GM23338 (cell line): ENCODE data around the gene ITGA2. TPM values are rescaled to one million over a fixed set of nuclear protein-coding genes. Genes with fewer than 3 reads are reported as not detected.

ENCODE experiments used
- ATAC-seq: fragments of 200-7000 bp; cut with Tn5 transposase; 3 replicates; pipeline ENCODE4 v1.9.1; 2020
- DNase-seq: peaks from one replicate; pipeline ENCODE4 v3.0.0-alpha.2; 2015; ENCODE audit warnings: low spot score
- H2AFZ ChIP-seq: fragments of 200-600 bp; sonication (generic); 2 replicates; pipeline ENCODE4 v1.8.0; 2016; ENCODE audit warnings: antibody characterized with exemption, mild to moderate bottlenecking, moderate library complexity
- H3F3A ChIP-seq: fragments of 200-600 bp; sonication (generic); replicated peaks from 2 replicates; pipeline ENCODE4 v1.8.0; 2017; ENCODE audit warnings: antibody characterized with exemption, mixed run types, low read depth
- H3K27ac ChIP-seq: fragments of 200-600 bp; sonication (generic); 2 replicates; pipeline ENCODE4 v1.6.1; 2016; ENCODE audit warnings: low read depth
- H3K27me3 ChIP-seq: fragments of 200-600 bp; sonication (generic); 2 replicates; pipeline ENCODE4 v1.8.0; 2016; ENCODE audit warnings: mild to moderate bottlenecking, mixed run types, moderate library complexity; ENCODE audit not compliant: insufficient read depth
- H3K36me3 ChIP-seq: fragments of 200-600 bp; sonication (generic); 2 replicates; pipeline ENCODE4 v1.8.0; 2016; ENCODE audit warnings: mild to moderate bottlenecking; ENCODE audit not compliant: insufficient read depth
- H3K4me1 ChIP-seq: fragments of 200-600 bp; sonication (generic); 2 replicates; pipeline ENCODE4 v1.8.0; 2016; ENCODE audit warnings: mild to moderate bottlenecking, moderate library complexity; ENCODE audit not compliant: insufficient read depth
- H3K4me2 ChIP-seq: fragments of 200-600 bp; sonication (generic); 2 replicates; pipeline ENCODE4 v1.7.1; 2017; ENCODE audit warnings: mixed run types
- H3K4me3 ChIP-seq: fragments of 200-600 bp; sonication (generic); 2 replicates; pipeline ENCODE4 v1.6.1; 2016; ENCODE audit warnings: mixed run types
- H3K79me2 ChIP-seq: fragments of 200-600 bp; sonication (generic); replicated peaks from 2 replicates; pipeline ENCODE4 v1.8.0; 2017; ENCODE audit warnings: mild to moderate bottlenecking; ENCODE audit not compliant: insufficient read depth
- H3K9me2 ChIP-seq: fragments of 200-600 bp; sonication (generic); 2 replicates; pipeline ENCODE4 v1.8.0; 2017; ENCODE audit not compliant: insufficient read depth
- H4K20me1 ChIP-seq: fragments of 200-600 bp; sonication (generic); replicated peaks from 2 replicates; pipeline ENCODE4 v1.8.0; 2017; ENCODE audit warnings: mild to moderate bottlenecking; ENCODE audit not compliant: insufficient read depth
- H3K27ac Mint-ChIP-seq: 2 replicates; pipeline ENCODE4 v1.8.0; 2020; ENCODE audit warnings: inconsistent platforms, mild to moderate bottlenecking, moderate library complexity, mixed read lengths
- H3K27me3 Mint-ChIP-seq: 3 replicates; pipeline ENCODE4 v1.8.0; 2022; ENCODE audit warnings: low read depth, mild to moderate bottlenecking, moderate library complexity, mixed read lengths, inconsistent platforms; ENCODE audit not compliant: insufficient read depth, poor library complexity
- H3K36me3 Mint-ChIP-seq: 3 replicates; pipeline ENCODE4 v1.8.0; 2021; ENCODE audit warnings: low read depth, mild to moderate bottlenecking, inconsistent platforms, moderate library complexity, mixed read lengths
- H3K4me1 Mint-ChIP-seq: 3 replicates; pipeline ENCODE4 v1.8.0; 2020; ENCODE audit warnings: mild to moderate bottlenecking, inconsistent platforms, mixed read lengths
- H3K4me3 Mint-ChIP-seq: 3 replicates; pipeline ENCODE4 v1.8.0; 2021; ENCODE audit warnings: moderate library complexity, mild to moderate bottlenecking, inconsistent platforms, mixed read lengths
- H3K9me3 Mint-ChIP-seq: 3 replicates; pipeline ENCODE4 v1.8.0; 2020; ENCODE audit warnings: moderate library complexity, mild to moderate bottlenecking, inconsistent platforms, mixed read lengths
- CREB1 ChIP-seq: fragments of 250-450 bp; sonication (Bioruptor Pico); IDR thresholded peaks from 2 replicates; pipeline ENCODE4 v1.5.0; 2020; ENCODE audit warnings: low read depth, mild to moderate bottlenecking, moderate library complexity
- EZH2 ChIP-seq: fragments of 200-600 bp; sonication (generic); IDR thresholded peaks from one replicate; pipeline ENCODE4 v1.8.0; 2017; ENCODE audit warnings: antibody characterized with exemption, mild to moderate bottlenecking, low read depth; ENCODE audit not compliant: unreplicated experiment
- EZH2phosphoT487 ChIP-seq: fragments of 200-600 bp; sonication (generic); IDR thresholded peaks from one replicate; pipeline ENCODE4 v1.8.1; 2018; ENCODE audit warnings: antibody characterized with exemption; ENCODE audit not compliant: unreplicated experiment
- JUNB ChIP-seq: IDR thresholded peaks from one replicate; pipeline ENCODE4 v1.6.1; 2016; ENCODE audit warnings: antibody characterized with exemption; ENCODE audit not compliant: unreplicated experiment
- POLR2AphosphoS5 ChIP-seq: IDR thresholded peaks from 2 replicates; pipeline ENCODE4 v1.6.1; 2016; ENCODE audit warnings: antibody characterized with exemption, low read depth
- STAT1 ChIP-seq: IDR thresholded peaks from one replicate; pipeline ENCODE4 v1.6.1; 2016; ENCODE audit warnings: antibody characterized with exemption; ENCODE audit not compliant: unreplicated experiment
- ZNF114 ChIP-seq: fragments of 250-450 bp; sonication (Bioruptor Pico); IDR thresholded peaks from 2 replicates; pipeline ENCODE4 v1.5.0; 2020; ENCODE audit warnings: mild to moderate bottlenecking, moderate library complexity
- ZNF331 ChIP-seq: fragments of 250-450 bp; sonication (Bioruptor Pico); IDR thresholded peaks from 2 replicates; pipeline ENCODE4 v1.5.0; 2020; ENCODE audit warnings: low read depth, mild to moderate bottlenecking, moderate library complexity
- polyA plus RNA-seq: library from polyadenylated mRNA; unstranded; fragments of >200 nt; fragmentation: Nextera tagmentation; extraction: Ambion mirVana; gene quantifications from 2 replicates; pipeline ENCODE4 v1.2.1, GENCODE V29; 2016
- total RNA-seq: library from RNA; depleted of rRNA; stranded (reverse); fragments of >200 nt; shearing (Covaris generic); gene quantifications from 2 replicates; pipeline ENCODE4 v1.2.3, GENCODE V29; 2014
- TF ChIP-seq, protein P1 (sequence below): fragments of 250-450 bp; sonication (Bioruptor Pico); IDR thresholded peaks from 2 replicates; pipeline ENCODE4 v1.5.0; 2020; ENCODE audit warnings: mild to moderate bottlenecking, moderate library complexity
- TF ChIP-seq, protein P2 (sequence below), 2 experiments: fragments of 200-600 bp in 1 of 2; sonication (generic) in 1 of 2; conservative IDR thresholded peaks; 2 replicates each; pipeline versions ENCODE4 v1.5.1 to v1.6.1; 2016 to 2017; ENCODE audit warnings: antibody characterized with exemption in 2 of 2, low read depth in 2 of 2, mild to moderate bottlenecking in 2 of 2, moderate library complexity in 1 of 2
- TF ChIP-seq, protein P3 (sequence below): IDR thresholded peaks from 2 replicates; pipeline ENCODE4 v1.6.1; 2016; ENCODE audit warnings: antibody characterized with exemption

Gene ITGA2
- total and polyA plus RNA-seq, 2 experiments from 2014 or later, result 2.6 to 7.1 TPM

DNA sequence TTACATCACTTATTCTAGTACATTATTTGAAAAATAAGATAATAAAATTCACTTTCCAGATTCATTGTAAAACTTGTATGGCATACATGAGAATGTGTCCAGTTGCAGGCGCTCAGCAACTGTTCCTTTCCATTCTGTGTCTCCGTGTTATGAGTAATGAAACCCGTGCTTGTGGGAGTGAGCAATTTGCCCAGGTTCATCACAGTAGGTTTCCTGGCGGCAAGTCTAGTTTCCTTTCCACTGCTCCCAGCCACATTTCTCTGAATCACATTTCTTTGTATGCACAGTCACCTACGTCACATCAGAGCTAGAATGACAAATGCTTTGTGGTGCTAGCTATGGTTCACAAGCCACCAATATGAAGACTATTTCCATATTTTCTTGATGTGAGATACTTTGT lies 80.5 kb downstream of the ITGA2 start:
- no peaks in the 10 kb centered on the region for H3K27me3 Mint-ChIP-seq
- H3K27ac Mint-ChIP-seq, result no peak overlapping the region
- Histone ChIP-seq H3K79me2 (no peaks in the 10 kb centered on the region), H3K27me3 (no peaks in the 10 kb centered on the region), H3K27ac (no peak overlapping the region), H3K4me2 (no peak overlapping the region), H2AFZ (no peak overlapping the region), H3K4me3 (no peak overlapping the region), H3F3A (no peaks in the 10 kb centered on the region), H3K36me3 (no peaks in the 10 kb centered on the region), H3K9me2 (no peaks in the 10 kb centered on the region), H3K4me1 (no peaks in the 10 kb centered on the region), H4K20me1 (no peaks in the 10 kb centered on the region)
- DNase-seq (no peak), ATAC-seq (no peak)
- H3K4me1 Mint-ChIP-seq, result no peaks in the 10 kb centered on the region
- no peaks in the 10 kb centered on the region for H3K9me3 Mint-ChIP-seq
- no peak overlapping the region for H3K4me3 Mint-ChIP-seq
- H3K36me3 Mint-ChIP-seq, result no peaks in the 10 kb centered on the region
- TF ChIP-seq EZH2phosphoT487 (no peak), JUNB (no peak), CREB1 (CRISPR knock-in tag) (no peak), EZH2 (no peak), ZNF114 (CRISPR knock-in tag) (no peak), STAT1 (no peak), ZNF331 (CRISPR knock-in tag) (no peak), POLR2AphosphoS5 (no peak)
- TF ChIP-seq, protein P1, sequence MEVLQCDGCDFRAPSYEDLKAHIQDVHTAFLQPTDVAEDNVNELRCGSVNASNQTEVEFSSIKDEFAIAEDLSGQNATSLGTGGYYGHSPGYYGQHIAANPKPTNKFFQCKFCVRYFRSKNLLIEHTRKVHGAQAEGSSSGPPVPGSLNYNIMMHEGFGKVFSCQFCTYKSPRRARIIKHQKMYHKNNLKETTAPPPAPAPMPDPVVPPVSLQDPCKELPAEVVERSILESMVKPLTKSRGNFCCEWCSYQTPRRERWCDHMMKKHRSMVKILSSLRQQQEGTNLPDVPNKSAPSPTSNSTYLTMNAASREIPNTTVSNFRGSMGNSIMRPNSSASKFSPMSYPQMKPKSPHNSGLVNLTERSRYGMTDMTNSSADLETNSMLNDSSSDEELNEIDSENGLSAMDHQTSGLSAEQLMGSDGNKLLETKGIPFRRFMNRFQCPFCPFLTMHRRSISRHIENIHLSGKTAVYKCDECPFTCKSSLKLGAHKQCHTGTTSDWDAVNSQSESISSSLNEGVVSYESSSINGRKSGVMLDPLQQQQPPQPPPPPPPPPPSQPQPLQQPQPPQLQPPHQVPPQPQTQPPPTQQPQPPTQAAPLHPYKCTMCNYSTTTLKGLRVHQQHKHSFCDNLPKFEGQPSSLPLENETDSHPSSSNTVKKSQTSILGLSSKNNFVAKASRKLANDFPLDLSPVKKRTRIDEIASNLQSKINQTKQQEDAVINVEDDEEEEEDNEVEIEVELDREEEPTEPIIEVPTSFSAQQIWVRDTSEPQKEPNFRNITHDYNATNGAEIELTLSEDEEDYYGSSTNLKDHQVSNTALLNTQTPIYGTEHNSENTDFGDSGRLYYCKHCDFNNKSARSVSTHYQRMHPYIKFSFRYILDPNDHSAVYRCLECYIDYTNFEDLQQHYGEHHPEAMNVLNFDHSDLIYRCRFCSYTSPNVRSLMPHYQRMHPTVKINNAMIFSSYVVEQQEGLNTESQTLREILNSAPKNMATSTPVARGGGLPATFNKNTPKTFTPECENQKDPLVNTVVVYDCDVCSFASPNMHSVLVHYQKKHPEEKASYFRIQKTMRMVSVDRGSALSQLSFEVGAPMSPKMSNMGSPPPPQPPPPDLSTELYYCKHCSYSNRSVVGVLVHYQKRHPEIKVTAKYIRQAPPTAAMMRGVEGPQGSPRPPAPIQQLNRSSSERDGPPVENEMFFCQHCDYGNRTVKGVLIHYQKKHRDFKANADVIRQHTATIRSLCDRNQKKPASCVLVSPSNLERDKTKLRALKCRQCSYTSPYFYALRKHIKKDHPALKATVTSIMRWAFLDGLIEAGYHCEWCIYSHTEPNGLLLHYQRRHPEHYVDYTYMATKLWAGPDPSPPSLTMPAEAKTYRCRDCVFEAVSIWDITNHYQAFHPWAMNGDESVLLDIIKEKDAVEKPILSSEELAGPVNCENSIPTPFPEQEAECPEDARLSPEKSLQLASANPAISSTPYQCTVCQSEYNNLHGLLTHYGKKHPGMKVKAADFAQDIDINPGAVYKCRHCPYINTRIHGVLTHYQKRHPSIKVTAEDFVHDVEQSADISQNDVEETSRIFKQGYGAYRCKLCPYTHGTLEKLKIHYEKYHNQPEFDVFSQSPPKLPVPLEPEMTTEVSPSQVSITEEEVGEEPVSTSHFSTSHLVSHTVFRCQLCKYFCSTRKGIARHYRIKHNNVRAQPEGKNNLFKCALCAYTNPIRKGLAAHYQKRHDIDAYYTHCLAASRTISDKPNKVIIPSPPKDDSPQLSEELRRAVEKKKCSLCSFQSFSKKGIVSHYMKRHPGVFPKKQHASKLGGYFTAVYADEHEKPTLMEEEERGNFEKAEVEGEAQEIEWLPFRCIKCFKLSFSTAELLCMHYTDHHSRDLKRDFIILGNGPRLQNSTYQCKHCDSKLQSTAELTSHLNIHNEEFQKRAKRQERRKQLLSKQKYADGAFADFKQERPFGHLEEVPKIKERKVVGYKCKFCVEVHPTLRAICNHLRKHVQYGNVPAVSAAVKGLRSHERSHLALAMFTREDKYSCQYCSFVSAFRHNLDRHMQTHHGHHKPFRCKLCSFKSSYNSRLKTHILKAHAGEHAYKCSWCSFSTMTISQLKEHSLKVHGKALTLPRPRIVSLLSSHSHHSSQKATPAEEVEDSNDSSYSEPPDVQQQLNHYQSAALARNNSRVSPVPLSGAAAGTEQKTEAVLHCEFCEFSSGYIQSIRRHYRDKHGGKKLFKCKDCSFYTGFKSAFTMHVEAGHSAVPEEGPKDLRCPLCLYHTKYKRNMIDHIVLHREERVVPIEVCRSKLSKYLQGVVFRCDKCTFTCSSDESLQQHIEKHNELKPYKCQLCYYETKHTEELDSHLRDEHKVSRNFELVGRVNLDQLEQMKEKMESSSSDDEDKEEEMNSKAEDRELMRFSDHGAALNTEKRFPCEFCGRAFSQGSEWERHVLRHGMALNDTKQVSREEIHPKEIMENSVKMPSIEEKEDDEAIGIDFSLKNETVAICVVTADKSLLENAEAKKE, result no peak
- TF ChIP-seq, protein P2, sequence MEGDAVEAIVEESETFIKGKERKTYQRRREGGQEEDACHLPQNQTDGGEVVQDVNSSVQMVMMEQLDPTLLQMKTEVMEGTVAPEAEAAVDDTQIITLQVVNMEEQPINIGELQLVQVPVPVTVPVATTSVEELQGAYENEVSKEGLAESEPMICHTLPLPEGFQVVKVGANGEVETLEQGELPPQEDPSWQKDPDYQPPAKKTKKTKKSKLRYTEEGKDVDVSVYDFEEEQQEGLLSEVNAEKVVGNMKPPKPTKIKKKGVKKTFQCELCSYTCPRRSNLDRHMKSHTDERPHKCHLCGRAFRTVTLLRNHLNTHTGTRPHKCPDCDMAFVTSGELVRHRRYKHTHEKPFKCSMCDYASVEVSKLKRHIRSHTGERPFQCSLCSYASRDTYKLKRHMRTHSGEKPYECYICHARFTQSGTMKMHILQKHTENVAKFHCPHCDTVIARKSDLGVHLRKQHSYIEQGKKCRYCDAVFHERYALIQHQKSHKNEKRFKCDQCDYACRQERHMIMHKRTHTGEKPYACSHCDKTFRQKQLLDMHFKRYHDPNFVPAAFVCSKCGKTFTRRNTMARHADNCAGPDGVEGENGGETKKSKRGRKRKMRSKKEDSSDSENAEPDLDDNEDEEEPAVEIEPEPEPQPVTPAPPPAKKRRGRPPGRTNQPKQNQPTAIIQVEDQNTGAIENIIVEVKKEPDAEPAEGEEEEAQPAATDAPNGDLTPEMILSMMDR (conservative IDR thresholded peaks at IDR 0.05; ENCODE audit: low read depth in 2 of 2), result no peak
- TF ChIP-seq, protein P3, sequence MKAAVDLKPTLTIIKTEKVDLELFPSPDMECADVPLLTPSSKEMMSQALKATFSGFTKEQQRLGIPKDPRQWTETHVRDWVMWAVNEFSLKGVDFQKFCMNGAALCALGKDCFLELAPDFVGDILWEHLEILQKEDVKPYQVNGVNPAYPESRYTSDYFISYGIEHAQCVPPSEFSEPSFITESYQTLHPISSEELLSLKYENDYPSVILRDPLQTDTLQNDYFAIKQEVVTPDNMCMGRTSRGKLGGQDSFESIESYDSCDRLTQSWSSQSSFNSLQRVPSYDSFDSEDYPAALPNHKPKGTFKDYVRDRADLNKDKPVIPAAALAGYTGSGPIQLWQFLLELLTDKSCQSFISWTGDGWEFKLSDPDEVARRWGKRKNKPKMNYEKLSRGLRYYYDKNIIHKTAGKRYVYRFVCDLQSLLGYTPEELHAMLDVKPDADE, result no peak
